Medulla oblongata (tissue), 1 donor: Measurements from ENCODE around the gene PHAF1.
A peak's percentile ranks its signal among the peaks of the same experiment; 100 is the strongest.

Experiments used
- DNase-seq: peaks from one replicate; pipeline ENCODE4 v3.0.0-alpha.2; 2015; ENCODE audit errors: extremely low spot score

Gene PHAF1

DNA sequence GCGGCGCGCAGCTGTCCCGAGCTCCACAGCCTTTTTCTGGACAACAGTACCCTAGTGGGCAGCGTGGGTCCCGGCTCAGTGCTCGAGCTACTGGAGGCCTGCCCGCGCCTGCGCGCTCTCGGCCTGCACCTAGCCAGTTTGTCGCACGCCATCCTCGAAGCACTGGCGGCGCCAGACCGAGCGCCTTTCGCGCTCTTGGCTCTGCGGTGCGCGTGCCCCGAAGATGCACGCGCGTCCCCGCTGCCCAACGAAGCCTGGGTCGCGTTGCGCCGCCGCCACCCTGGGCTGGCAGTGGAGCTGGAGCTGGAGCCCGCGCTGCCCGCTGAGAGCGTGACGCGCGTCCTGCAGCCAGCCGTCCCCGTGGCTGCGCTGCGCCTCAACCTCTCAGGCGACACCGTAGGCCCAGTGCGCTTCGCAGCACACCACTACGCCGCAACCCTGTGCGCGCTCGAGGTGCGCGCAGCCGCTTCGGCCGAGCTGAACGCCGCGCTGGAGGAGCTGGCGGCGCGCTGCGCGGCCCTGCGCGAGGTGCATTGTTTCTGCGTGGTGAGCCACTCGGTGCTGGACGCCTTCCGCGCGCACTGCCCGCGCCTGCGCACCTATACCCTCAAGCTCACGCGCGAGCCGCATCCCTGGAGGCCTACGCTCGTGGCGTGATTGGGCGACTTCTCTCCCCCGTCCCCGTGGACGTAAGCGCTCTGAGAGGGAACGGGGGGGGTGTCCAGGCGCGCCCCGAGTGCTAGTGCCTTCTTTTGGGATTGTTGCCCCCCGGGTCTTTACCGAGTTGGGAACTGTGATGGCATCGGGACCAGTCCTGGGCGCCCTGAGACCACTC, 53.6 kb downstream of the PHAF1 start:
- peak; percentile 44 for DNase-seq

DNA sequence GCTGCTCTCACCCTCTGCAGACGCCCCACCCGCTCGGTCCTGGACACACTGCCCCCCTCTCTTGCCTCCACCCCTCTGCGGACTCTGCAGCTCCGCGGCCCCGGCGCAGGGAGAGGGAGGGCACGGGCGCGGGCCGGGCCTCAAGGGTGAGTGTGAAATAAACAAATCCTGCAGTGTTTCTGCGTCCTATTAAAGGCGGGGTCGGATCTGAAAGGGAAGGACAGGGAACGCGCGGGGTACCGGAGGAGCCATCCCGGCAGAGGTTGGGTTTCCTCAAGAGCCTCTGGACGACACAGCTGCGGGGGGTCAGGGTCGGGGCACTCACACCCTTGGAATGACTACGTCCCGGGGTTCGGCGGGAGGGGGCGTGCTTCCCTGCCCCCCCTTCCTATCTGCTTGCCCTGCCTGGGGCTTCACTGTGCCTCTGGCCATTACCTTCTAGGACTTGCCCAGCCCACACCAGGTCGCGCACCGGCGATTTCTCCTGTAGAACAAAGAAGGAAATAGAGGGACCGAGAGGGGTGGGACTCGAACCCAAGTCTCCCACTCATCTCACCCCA, 54.3 kb downstream of the PHAF1 start:
- DNase-seq: no peak

DNA sequence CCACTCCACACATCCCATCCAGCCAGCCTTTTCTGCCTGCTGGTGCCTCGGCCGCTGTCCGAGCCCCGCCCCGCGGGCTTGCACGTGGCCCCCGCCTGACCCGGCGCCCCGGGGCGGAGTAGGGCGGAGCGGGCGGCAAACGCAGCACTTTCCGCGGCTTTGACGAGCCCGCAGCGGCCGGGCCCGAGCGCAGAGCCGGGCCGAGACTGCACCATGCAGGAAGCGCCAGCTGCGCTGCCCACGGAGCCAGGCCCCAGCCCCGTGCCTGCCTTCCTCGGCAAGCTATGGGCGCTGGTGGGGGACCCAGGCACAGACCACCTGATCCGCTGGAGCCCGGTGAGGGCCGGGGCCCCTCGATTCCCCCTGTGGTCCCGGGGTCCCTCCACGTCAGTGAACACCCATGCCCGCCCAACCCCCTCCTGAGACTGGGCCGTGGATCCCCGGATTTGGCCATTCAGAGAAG, 54.9 kb downstream of the PHAF1 start, which contains the start of gene HSF4:
Gene HSF4, plus strand, starts transcription at position 147 of the 463 bp plus-strand sequence. Its CDS starts 67 bp downstream, at position 214.
- DNase-seq: peak; percentile 51

DNA sequence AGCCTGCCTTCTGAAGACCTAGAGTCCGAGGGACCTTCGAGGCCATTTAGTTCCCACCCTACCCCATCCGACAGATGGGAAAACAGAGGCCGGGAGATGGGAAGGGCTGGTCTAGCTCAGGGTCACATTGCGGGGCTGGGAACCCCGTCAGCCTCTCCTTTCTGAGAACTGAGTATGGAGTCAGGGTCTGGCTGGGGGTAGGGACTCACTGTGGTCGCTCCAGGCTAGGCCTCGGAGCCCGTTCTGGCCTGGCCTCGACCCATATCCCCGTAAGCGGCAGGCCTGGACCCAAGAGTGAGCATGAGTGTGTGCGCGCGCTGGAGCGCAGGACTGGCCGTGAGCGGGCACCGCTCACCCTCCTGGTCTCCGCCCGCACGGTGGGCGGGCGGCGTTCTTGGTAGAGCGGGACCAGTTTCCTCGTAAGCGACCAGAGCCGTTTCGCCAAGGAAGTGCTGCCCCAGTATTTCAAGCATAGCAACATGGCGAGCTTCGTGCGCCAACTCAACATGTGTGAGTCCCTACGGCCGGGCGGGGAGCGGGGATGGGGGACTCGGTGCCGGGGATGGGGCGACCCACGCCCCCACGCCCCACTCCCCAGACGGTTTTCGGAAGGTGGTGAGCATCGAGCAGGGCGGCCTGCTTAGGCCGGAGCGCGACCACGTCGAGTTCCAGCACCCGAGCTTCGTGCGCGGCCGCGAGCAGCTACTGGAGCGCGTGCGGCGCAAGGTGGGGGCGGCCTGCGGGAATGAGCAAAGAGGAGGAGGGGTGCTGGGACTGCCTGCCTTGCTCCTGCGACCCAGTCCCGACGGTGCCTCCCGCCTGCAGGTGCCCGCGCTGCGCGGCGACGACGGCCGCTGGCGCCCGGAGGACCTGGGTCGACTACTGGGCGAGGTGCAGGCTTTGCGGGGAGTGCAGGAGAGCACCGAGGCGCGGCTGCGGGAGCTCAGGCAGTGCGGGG, 55.7 kb downstream of the PHAF1 start:
- DNase-seq: no peak

DNA sequence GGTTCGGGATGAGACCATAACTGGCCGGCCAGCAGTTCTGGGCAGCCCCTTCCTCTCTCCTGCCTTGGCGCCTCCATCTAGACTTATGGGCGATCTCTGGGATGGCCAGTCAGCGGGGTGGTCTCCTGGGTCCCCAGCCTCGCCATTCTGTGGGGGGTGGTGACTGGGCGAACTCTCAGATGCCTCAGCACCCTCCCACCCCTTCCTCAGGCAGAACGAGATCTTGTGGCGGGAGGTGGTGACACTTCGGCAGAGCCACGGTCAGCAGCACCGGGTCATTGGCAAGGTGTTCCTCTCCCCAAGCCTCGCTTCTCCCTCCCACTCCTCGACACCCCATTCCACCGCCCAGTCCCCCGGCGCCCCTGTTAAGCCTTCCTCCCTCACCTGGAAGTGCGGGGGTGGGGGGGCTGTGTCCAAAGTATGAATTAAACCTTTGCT, 56.4 kb downstream of the PHAF1 start:
- DNase-seq: no peak

DNA sequence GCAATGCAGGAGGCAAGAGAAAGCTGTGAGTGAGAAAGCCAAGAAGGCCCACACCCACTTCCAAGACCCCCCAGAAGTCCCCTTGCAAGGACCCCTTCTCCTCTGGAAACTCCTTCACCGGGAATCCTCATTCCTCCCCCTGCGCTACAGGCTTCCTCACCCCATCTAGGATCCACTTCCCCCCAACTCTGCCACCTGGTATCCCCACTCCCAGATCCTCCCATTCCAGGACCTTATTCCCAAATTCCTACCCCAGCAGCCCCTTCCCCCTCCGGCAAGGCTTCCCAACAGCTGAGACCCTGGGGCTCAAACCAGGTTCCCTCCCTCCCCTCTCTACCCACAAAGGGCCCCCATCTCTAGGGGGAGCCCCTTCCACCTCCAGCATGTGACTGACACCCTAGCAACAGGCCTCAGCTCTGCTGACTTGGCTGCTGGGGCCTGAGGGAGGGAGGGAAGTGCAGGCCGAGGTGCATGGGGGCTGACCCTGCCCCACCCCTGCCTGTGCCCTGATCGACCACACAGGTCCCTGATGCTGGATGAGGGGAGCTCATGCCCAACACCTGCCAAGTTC, 56.9 kb downstream of the PHAF1 start:
- no peak for DNase-seq

DNA sequence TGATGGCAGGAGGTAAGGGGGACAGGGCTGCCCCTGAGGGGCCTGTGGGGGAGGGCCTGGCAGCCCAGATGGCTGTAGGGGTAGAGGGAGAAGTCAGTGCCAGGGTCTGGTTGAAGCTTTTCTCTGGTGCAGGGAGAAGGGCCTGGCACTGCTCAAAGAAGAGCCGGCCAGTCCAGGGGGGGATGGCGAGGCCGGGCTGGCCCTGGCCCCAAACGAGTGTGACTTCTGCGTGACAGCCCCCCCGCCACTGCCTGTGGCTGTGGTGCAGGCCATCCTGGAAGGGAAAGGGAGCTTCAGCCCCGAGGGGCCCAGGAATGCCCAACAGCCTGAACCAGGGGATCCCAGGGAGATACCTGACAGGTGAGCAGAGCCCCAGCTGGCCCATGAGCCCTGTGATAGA, 57.8 kb downstream of the PHAF1 start:
- DNase-seq: no peak

DNA sequence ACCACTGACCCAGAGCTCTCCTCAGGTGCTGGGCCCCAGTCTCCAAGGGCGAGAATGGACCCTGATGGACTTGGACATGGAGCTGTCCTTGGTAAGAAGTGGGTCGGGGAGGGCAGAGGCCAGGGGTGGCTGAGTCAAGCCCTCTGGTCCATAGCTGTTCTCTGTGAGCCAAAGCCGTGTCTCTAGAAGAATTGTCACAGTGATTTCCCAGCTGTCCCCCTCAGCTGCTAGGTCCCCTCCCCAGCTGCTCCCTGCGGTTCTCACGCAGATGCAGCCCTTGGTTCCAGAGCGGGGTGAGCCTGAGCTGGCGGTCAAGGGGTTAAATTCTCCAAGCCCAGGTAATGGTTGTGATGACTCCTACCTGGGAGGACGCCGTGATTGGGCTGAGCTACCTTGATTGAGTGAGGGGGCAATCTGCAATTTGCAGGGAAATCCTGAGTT, 59.3 kb downstream of the PHAF1 start:
- DNase-seq: no peak

DNA sequence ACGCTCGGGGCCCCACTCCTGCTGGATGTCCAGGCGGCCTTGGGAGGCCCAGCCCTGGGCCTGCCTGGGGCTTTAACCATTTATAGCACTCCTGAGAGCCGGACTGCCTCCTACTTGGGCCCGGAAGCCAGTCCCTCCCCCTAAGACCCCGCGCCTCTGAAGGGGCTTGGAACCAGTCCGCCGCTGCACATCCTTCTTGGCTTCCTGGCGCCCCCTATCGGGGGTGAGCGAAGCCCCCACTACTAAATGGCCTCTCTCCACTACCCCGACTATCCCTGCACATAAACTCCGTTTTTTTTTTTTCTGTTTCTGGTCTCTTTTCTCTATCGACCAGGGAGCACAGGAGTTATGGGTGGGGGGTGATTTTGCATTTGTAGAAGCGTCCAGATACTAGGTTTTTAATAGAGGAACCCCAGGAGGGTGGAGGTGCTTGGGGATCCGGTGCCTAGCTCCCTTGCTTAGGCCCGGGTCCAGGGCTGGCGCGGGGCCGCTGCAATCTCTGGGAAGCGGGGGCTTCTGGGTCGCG, 60.0 kb downstream of the PHAF1 start:
- DNase-seq: peak; percentile 58

DNA sequence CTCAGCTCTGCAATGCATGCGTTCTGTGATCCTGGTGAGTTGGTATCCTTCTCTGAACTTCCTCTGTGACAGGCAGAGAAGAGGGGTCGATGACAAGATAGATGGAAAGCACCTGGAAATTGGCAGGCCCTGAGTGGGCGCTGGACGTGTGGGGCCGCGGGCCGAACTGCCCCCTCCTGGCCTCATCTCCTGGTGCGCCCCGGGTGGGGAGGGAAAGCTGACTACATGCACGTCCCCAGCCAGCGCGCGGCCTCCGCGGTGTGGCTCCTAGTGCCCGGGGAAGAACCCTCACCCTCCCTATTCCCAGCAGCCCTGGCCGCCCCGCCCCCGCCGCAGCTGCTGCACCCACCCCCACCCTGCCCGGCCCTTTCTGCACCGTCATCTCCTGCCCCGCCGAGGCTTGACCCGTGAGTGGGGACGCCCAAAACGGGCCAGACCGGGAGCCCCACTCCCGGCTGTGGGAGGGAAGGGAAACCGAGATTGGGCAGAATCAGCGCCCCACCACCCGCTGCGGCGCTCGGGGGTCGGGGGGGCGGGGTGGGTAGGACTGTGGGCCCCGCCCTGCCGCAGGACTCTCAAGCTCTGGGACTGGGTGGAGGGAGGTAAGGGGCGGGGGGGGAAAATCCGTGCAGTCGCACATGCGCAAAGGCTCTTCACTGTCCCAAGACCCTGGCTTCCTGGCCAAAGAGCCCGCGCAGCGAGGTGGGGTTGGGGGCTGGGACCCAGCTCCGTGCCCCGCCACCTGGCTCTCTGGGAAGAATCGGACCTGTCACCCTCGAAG, 60.6 kb downstream of the PHAF1 start, which contains the start of gene NOL3:
Gene NOL3, plus strand, starts transcription at position 371 of the 781 bp plus-strand sequence.
- DNase-seq: peak; percentile 48

DNA sequence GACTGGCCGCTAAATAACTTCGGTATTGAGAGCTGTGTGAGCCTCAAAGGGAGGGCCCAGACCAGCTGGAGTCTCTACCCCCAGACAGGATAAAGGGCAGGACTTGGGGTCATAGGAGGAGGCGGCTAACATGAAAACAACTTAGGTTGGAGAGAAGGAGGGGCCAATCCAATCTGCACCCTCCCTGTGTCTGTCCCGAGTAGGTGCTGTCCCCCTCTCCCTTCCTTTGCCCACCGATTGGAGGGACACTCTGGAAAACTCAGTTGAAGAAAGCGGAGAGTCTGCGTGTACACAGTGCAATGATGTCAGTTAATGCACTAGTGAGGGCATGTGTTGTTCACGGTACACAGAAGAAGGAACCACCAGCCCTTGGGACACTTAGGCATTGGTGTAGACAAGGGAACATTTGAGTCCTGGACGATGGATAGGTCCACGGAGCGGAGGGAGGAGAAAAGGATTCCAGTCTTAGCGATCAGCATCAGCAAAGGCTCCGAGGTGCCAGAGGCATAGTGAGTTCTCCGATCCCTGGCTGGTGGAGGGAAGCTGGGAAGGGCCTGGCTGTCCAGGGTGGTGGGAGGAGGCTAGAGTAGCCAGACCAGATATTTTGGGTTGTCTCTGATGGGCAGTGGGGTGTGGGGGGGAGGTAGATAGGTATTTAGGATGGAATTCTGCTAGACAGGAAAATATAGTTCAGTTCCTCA, 61.4 kb downstream of the PHAF1 start:
- DNase-seq: no peak

DNA sequence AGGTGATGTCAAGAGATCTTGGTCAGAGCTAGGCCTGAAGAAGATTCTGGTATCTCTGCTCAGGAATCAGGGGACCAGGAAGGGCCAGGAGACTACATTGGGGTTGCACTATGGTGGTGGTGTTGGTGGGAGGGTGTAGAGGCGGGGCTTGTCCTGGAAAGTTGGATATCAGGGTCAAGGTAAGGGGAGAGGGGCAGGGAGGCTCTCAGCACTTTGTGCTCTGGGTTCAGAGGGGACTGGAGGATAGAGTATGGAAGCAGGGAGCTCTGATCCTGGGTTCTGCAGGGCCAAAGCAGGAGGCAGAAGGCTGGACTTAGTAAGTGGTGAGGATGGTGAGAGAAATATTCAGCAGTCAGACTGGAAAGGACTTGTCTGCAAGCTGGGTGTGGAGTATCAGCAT, 63.6 kb downstream of the PHAF1 start:
- DNase-seq: no peak

DNA sequence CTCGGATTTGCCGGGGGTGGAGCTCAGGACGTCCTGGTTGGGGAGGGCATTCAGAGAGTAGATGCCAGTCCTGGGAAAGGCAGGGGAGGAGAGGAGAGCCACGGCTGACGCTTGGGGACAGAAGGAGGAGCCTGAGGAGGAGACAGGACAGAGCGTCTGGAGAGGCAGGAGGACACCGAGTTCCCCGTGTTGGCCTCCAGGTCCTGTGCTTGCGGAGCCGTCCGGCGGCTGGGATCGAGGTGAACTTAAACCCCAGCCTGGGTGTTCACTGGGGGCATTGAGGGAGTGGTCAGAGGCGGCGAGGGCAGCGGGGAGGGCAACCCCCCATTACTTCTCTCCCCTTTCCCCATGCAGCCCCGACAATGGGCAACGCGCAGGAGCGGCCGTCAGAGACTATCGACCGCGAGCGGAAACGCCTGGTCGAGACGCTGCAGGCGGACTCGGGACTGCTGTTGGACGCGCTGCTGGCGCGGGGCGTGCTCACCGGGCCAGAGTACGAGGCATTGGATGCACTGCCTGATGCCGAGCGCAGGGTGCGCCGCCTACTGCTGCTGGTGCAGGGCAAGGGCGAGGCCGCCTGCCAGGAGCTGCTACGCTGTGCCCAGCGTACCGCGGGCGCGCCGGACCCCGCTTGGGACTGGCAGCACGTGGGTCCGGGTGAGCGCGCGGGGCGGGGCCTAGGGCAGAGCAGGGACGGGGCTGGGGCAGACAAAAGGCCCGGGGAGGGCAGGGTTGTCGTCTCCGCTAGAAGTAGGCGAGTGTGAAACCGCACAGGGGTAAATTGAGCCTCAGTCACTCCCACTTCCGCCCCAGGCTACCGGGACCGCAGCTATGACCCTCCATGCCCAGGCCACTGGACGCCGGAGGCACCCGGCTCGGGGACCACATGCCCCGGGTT, 64.3 kb downstream of the PHAF1 start:
- peak; percentile 83 for DNase-seq

DNA sequence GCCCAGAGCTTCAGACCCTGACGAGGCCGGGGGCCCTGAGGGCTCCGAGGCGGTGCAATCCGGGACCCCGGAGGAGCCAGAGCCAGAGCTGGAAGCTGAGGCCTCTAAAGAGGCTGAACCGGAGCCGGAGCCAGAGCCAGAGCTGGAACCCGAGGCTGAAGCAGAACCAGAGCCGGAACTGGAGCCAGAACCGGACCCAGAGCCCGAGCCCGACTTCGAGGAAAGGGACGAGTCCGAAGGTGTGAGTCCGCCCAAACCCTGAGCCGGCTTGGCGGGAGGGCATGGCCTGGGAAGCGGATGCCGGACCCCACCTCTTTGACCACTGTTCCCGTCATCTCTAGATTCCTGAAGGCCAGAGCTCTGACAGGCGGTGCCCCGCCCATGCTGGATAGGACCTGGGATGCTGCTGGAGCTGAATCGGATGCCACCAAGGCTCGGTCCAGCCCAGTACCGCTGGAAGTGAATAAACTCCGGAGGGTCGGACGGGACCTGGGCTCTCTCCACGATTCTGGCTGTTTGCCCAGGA, 65.0 kb downstream of the PHAF1 start:
- DNase-seq: no peak

DNA sequence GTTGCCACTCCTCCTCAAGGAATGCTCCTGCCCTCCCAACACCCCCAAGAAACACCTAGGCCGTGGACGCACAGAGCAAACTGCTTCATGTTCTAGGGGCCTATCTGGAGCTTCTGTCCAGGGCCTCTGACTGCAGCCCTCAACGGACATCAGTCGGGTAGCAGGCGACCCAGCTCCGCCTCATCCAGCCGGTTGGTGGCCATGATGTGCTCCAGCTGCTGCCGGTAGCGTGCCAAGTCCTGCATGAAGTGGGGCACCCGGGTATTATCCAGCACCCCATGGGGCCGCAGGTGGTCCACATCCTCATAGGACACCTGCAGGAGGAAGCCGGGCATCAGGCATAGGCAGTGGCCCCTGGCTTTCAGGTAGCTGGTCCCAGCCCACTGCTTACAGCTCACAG, 66.9 kb downstream of the PHAF1 start:
- no peak for DNase-seq

DNA sequence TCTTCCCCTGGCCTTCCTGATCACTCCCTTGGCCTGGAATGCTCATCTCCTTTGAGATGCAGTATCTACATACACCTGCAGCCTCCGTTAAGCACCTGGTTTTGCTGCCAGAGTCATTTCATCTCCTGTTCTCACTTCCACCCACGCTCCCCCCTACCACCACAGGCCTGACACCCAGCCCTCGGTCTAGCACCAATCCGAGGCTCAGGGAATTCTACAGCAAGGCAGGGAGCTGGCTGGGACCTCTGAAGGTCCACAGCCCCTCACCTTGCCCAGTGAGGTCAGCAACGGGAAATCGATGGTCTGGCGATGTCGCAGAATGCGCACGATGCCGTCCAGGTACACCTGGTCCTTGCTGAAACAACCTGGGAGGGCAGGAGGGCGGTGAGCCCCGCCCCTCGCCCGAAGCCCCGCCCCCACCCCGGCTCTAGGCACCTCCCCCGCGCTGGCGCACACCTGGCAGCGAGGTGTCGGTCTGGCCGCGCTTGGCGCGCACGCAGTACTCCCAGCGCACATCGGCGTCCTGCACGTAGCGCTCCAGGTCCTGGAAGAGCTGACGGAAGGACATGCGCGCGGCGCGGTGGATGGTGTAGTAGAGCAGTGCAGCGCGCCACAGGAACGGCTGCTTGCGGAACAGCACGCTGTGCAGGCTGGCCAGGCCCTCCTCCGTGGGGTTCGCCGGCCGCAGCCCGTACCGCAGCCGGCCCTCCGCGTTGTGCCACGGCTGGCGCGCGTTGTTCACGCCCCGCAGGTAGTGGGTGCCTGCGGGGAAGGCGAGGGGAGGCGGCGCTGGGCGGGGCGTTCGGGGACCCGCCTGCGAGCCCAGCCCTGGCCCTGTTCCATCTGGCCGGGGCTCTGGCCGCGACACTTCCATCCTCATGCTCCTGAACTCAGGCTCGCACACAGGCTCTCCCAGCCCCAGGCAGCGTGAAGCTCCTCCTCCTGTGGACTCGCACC, 68.3 kb downstream of the PHAF1 start:
- no peak for DNase-seq

DNA sequence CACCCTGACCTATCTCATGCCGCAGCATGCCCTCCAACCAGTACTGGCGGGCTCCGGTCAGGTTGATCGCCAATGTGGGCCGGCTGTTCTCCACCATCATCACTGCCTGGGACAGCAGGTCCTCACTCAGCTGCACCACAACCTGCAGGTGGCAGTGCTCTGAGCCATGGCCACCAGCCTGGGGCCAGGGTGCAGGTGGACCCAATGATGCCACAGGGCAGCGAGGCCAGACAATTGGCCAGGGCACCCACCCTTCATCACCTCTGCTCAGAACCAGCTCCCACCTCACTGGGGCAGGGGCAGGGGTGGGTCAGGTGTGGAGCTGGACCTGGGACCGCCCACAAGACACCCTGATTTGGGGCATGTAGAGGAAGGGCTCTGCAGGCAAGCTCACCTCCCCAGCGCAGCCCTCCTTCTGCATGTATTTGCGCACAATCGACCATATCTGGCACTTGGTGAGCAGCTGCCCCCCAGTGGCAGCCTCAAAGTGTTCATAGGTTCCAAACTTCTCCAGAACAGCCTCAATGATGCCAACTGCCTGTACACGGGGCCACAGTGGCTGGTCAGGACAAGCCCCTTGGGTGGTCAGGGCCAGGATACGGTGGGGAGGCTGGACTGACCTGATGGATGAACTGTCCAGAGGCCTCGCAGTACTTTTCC, 69.8 kb downstream of the PHAF1 start:
- no peak for DNase-seq
